CD4-positive, alpha-beta T cell treated with Interleukin-1 beta for 1 hour (primary cell): ENCODE data around the gene ABRAXAS1.
"Not testable (repeated sequence)": the region's sequence is repeated elsewhere in the genome, so short reads cannot be mapped to it uniquely, and the experiment has no call there.

Experiments used
- DNase-seq, 2 donors: peaks; one replicate each; pipeline ENCODE4 v3.0.0-alpha.2; 2020 to 2022

ABRAXAS1 gene

DNA sequence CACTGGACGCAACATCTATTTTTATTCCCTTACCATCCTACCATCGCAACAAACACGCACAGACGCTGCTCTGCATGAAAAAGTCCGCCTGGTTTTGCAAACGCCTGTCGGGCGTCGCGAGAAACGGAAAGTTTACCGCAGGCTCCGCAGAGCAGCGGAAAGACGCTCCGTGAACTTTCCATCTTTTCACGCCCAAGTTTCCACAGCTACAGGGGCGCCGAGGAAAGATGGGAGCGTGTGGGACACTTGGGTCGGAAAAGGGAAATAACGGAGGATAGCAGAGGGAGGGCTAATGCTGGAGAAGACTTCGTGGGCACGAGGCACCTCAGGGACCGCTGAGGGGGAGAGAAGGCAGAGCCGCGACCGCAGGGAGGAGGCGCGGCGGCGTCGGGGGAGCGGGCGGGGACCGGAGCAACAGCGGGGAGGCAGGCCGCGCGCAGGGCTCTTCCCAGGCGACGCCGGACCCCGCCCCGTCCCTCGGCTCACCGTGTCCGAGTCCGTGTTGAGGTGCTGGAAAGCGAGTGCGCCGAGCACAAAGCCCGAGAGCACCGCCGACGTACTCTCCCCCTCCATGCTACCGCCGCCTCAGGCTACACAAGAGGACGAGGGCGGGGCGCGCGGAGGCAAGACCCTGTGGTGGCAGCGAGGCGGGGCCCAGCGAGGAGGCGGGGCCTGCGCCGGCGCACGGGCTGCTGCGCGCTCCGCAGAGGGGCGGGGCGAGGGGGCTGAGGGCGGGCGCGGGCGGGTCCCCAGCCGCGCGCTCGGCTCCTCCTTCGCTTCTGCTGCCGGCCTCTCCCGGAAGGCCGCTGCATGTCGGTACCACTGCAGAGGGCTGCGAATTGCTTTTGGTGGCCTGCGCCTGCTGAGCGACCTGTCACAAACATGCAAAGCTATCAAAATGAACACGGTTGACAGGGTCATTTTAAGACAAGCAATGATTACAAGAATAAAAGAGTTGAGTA, at the start of gene ABRAXAS1:
TSS of gene ABRAXAS1 (minus strand) at position 601 of the 962 bp plus-strand sequence. CDS start at position 573, 28 bp downstream.
- DNase-seq, result peak; percentile 94

DNA sequence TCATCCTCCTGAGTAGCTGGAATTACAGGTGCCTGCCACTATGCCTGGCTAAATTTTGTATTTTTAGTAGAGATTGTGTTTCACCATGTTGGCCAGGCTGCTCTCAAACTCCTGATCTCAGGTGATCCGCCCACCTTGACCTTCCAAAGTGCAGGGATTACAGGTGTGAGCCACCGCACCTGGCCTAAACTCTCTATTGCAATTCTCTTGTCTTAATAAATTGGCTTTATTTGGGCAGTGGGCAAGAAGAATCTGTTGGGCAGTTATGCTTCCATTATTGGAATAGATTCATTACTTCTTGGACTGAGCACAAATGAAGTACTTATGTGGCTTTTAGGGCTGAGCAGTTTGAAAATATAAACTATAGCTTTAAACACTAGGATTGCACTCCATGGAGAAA, 42.8 kb upstream of the ABRAXAS1 start:
- DNase-seq, result no peak

DNA sequence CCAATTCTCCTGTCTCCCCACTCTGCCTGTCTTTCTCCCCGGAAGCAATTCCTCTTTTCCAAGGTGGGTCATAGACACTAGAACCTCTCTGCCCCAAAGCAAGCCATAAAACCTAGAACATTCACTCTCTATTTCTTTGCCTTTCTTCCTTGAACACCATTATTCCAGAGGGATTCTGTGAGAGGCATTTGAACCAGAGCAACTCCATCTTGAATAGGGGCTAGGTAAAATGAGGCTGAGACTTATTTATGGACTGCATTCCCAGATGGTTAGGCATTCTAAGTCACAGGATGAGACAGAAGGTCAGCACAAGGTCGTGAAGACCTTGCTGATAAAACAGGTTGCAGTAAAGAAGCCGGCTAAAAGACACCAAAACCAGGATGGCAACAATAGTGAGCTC, 37.3 kb upstream of the ABRAXAS1 start:
- DNase-seq, result no peak

GRCh38 chr4:83516042-83516772, 31.3 kb upstream of the ABRAXAS1 start:
- no peak for DNase-seq

GRCh38 chr4:83510442-83510841, 25.5 kb upstream of the ABRAXAS1 start:
- no peak for DNase-seq

GRCh38 chr4:83509156-83509585, 24.3 kb upstream of the ABRAXAS1 start:
- DNase-seq, result peak; percentile 41 to 65

DNA sequence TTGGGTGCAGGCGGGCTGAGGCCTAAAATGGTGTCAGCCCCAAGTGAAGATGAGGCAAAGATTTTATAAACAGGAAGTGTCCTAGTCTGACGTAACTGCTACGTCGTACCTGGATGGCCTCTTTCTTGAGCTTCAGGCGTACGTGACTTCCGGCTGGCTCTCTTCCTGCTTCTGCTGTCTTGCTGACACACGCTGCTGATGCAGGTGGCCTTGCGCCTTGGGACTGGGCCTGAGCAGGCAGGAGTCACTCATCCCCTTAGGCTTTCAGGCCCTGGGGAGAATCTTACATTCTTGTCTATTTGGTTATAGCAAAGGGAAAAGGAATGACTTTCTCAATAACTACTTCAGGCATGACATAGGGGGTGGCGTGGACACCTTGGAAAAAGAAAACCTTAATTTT, 20.1 kb upstream of the ABRAXAS1 start:
- peak in 1 of 2 donors; percentile 2 for DNase-seq

DNA sequence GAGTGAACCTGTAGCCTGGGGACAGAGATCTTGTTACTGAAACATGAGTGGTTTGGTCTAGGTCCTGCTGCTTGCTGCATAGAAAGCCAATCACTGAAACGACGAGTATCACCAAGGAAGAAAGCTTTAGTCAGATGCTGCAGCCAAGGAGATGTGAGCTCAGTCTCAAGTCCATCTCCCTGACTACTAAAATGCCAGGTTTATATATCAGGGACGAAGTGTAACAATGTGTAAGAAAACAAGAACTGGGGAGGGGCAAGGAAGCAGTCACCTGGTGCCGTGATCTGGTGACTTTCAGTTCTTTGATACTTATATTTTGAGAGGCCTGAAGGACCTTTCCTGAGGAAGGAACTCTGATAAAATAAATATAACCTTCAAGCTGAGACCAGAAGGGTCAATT, 19.6 kb upstream of the ABRAXAS1 start:
- no peak for DNase-seq

DNA sequence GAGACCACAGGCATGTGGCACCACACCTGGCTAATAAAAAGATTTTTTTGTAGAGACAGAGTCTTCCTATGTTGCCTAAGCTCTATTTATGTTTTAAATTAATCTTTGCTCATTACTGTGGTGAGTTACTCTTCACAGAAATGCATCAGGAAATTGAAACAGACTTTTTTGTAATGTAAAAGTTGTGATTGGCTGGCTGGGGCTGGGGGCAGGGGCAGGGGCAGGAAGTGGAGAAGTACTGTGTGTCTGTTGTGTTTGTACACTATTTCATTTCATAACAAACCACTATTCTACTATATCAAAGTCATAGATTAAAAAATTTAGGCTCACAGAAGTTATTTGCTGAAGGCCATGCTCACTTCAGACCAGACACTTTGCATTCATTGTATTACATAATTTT, 19.1 kb upstream of the ABRAXAS1 start:
- peak; percentile 4 to 40 for DNase-seq

- not testable (repeated sequence) for DNase-seq
These were observed 16.8 kb upstream of the ABRAXAS1 start for GRCh38 chr4:83501671-83502070.

DNA sequence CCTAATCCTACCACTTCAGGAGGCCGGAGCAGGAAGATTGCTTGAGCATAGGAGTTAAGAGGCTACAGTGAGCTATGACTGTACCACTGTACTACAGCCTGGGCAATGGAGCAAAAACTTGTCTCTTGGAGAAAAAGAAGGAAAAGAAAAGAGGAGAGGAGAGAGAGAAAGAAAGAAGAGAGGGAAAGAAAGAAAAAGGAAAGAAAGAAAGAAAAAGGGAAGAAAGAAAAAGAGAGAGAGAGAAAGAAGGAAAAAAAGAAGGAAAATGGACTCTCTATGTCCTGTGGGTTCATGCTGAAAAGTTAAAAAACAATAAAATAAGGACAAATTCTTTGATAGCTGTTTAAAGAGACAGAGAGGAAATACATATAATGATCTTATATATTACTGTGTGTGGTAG, 13.3 kb upstream of the ABRAXAS1 start:
- DNase-seq, result no peak

GRCh38 chr4:83496085-83496917, 11.4 kb upstream of the ABRAXAS1 start:
- not testable (repeated sequence) for DNase-seq

GRCh38 chr4:83490876-83491450, 6.1 kb upstream of the ABRAXAS1 start:
- peak; percentile 5 to 51 for DNase-seq

DNA sequence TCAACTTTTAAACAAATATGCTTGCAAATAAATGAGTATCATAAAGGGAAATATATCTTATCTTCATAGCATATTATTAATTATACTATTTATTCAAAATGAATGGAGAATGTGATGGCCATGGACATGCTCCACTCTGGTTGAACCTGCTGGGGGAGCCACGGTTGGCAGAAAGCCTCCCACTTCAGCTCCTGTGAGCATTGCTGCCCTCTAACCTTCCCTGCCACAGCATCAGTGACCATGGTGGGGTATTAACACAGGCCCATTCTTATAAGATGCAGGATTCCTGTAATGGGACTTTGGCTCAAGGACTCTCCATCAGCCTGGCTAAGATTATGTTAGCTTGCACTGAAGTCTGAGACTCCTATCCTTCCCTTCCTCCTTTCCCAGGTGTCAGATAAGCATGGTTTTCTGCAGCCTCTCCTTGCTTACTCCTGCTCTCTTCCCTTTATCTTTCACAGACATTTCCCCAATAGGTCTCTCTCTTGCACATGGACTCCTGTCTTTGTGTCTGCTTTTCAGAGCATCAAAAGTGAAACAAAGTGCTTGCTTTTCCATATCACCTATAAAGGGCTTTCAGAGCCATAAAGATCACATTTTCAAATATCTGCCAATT, 4.9 kb upstream of the ABRAXAS1 start:
- DNase-seq, result no peak

DNA sequence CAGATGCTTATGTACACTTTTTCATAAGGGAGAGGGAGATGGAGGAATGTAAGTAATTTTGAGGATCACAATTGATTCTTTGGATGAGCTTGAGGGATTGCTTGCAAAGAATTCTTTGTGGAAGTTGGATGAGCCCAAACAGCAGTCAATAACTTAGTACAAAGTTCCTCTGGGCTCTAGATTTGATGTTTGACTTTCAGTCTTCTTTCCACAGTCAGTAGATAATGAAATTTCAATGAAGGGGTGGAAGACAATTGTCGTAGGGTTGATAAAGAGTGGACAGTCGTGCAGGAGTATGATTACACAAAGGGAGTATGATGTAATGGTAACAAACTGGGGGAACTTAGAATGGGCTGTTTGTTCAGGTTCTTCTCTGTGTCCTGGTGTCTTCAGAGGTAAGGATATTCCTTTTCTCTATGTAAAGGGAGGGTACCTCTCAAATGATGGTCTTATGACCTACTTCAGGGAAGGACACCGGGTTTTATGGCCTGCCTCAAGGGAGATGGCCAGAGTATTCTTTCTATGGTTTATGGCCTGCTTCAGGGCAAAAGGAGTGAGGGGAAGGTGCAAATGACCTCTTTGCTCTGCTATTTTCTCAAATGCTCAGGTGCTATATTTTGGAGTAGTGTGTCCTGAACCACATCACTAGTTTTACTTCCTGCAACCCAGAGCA, 1.7 kb upstream of the ABRAXAS1 start:
- no peak for DNase-seq

DNA sequence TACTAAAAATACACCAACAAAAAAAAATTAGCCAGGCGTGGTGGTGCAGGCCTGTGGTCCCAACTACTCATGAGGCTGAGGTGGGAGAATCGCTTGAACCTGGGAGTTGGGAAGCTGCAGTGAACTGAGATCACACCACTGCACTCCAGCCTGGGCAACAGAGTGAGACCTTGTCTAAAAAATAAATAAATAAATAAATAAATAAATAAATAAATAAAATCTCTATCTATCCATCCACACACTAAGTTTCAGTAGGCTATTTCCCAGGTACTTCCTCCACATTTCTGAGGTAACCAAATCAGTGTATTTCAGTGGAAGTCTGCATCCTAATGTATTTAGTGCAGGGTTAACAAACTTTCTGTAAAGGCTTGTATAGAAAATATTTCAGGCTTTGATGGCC, 10.9 kb downstream of the ABRAXAS1 start:
- no peak for DNase-seq

DNA sequence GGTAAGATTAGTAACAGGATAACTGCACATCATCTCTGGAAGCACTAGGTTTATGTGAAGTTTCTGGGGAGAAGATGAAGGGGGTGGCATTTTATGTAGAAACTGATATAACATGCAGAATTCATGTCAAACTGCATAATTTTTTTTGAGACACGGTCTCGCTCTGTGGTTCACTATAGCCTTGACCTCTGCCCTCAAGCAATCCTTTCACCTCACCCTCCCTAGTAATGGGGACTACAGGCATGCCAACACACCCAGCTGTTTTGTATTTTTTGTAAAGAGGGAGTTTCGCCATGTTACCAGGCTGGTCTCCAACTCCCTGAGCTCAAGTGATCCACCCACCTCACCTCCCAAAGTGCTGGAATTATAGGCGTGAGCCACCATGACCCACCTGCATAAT, 11.5 kb downstream of the ABRAXAS1 start:
- DNase-seq, result no peak

- no peak for DNase-seq
These were observed 28.8 kb downstream of the ABRAXAS1 start for GRCh38 chr4:83456184-83456501.

GRCh38 chr4:83455281-83456183, 29.4 kb downstream of the ABRAXAS1 start, which contains the start of the genes HELQ and MRPS18C:
Gene HELQ, minus strand, starts transcription at chr4:83455823. Its CDS starts 130 bp downstream, at chr4:83455693.
Gene MRPS18C, plus strand, starts transcription at chr4:83456058. Its CDS starts 20 bp downstream, at chr4:83456078.
- DNase-seq, result peak; percentile 97 to 98

GRCh38 chr4:83454686-83455085, 30.2 kb downstream of the ABRAXAS1 start:
- no peak for DNase-seq
